Heart right ventricle (tissue), 16 donors: ENCODE measurements around the gene ETNK2. TPM values are rescaled to one million over a fixed set of nuclear protein-coding genes. Genes with fewer than 3 reads are reported as not detected.
A peak's percentile ranks its signal among the peaks of the same experiment; 100 is the strongest.

Source experiments
- ATAC-seq, 8 donors: fragments of 200-7000 bp; cut with Tn5 transposase; one replicate each; pipeline ENCODE4 v1.9.1; 2020; ENCODE audit warnings: mild to moderate bottlenecking in 8 of 8, moderate library complexity in 8 of 8, moderate number of reproducible peaks in 1 of 8
- DNase-seq, 2 donors: peaks; one replicate each; pipeline ENCODE4 v3.0.0-alpha.2; 2020
- H3K27ac ChIP-seq, 10 donors: fragments of 200-600 bp; sonication (generic) in 2 of 10; one replicate each; pipeline versions ENCODE4 v1.5.0 to v1.8.0; 2020 to 2022; ENCODE audit warnings: mild to moderate bottlenecking in 3 of 10
- H3K27me3 ChIP-seq, 7 donors: fragments of 200-600 bp; one replicate each; pipeline ENCODE4 v1.8.0; 2021 to 2022; ENCODE audit warnings: mild to moderate bottlenecking in 2 of 7
- H3K36me3 ChIP-seq, 9 donors: fragments of 200-600 bp; sonication (generic) in 1 of 9; one replicate each; pipeline versions ENCODE4 v1.5.0 to v1.8.0; 2020 to 2022; ENCODE audit warnings: mild to moderate bottlenecking in 2 of 9
- H3K4me1 ChIP-seq, 9 donors: fragments of 200-600 bp; sonication (generic) in 1 of 9; one replicate each; pipeline versions ENCODE4 v1.5.0 to v1.8.0; 2020 to 2022; ENCODE audit warnings: mild to moderate bottlenecking in 4 of 9
- H3K4me3 ChIP-seq, 10 donors: fragments of 200-600 bp; sonication (generic) in 2 of 10; one replicate each; pipeline versions ENCODE4 v1.5.0 to v1.8.0; 2020 to 2022; ENCODE audit warnings: mild to moderate bottlenecking in 7 of 10, moderate library complexity in 2 of 10
- H3K9me3 ChIP-seq, 11 donors: fragments of 200-600 bp in 10 of 11; sonication (generic) in 2 of 11; one replicate each; pipeline versions ENCODE4 v1.5.0 to v1.8.0; 2013 to 2022; ENCODE audit warnings: mild to moderate bottlenecking in 2 of 11, control low read depth in 1 of 11, moderate library complexity in 1 of 11
- WGBS, 2 donors: extraction: QIAGEN DNeasy Blood & Tissue Kit; methylation state at CpG; one replicate each; pipeline ENCODE4 v1.1.7; 2013; ENCODE audit warnings: inconsistent platforms in 1 of 2; 5-methylcytosine and 5-hydroxymethylcytosine counted together
- intact Hi-C, 10 donors: fragments of 100-400 bp; cut with DNase I; formaldehyde crosslinking; loops; one replicate each; pipeline versions ENCODE4 v1.11.1 to v1.14.2; 2022
- polyA plus RNA-seq, 2 donors: library from polyadenylated mRNA; stranded (reverse); fragments of 200-250 nt; gene quantifications; one replicate each; pipeline ENCODE4 v1.2.3, GENCODE V29; 2013
- total RNA-seq, 10 donors: library from RNA; stranded (reverse); fragmentation: NEBNext Ultra II Directional in 3 of 10; extraction: Animal tissue kit (Norgen Biotek cat#: 25700) in 3 of 10; gene quantifications; one replicate each; pipeline versions ENCODE4 v1.2.1 to v1.2.4, GENCODE V29; 2021 to 2023
- TF ChIP-seq, protein P1 (sequence below), 9 donors: fragments of 200-600 bp; sonication (generic) in 2 of 9; IDR thresholded peaks; one replicate each; pipeline versions ENCODE4 v1.5.0 to v1.8.0; 2021 to 2022; ENCODE audit warnings: antibody characterized with exemption in 9 of 9, mild to moderate bottlenecking in 5 of 9, moderate library complexity in 1 of 9
- donor health status: Arrhythmogenic right ventricular cardiomyopathy.
- donor health status: ischemic (EF 13 %, LVEDD 7.1; RV severe dilation, severe dysfunction).
- donor health status: healthy with polysubstance abuse.
- donor health status: DM: no; HTN: yes; CAD: no.
- donor health status: DM: no; HTN: no; CAD: no.
- donor health status: ischemic (EF 25% LVEDD 6.9; RV normal size, moderate dysfunction).
- donor health status: ischemic (EF 25% LVEDD 5.7; RV mildly dilated, moderate dysfunction).
- donor health status: healthy.
- donor health status: DM: yes; HTN: yes; CAD: no.
- donor health status: Ischemic cardiomyopathy.
- donor health status: ischemic (EF 35%, LVEDD 5.7; RV mildly dilated, moderate dysfunction).
- donor health status: nonischemic (EF 11% LVEDD 7.7; RV severe dilation, severe dysfunction).
- donor health status: DM: yes; HTN: yes; CAD: no.
- donor health status: PGD.
- donor health status: ischemic (EF 29% LVEDD 5.4; RV normal size, mild dysfunction).
- donor health status: nonischemic (EF 23%, LVEDD 6.1; RV moderate dilation, normal function).

Gene ETNK2
- total and polyA plus RNA-seq, 12 donors, result 0.47 to 5.2 (median 2.3) TPM

DNA sequence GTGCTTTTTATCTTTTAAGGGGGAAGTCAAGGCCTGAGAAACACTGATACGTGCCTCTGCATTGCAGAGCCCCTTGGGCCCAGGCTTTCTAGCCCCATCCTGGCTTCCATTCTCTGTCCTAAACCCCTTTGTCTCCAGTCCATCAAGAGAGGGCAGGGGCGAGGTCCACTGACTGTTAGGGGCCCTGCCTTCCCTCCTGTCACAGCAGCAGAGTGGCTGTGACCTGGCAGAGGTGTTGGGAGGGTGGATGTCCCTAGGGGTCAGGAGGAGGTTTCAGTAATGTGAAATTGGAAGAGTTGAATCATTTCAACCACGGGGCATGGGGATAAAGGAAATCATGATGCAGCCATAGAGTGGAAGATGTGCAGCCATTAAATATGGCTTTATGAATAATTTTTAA, 54.9 kb downstream of the ETNK2 start:
- Histone ChIP-seq H3K36me3 (no peaks in the 10 kb centered on the region), H3K27me3 (no peaks in the 10 kb centered on the region), H3K27ac (no peak overlapping the region), H3K4me1 (peaks cover 0 to 90% (median 43%) of the 10 kb centered on the region in 9 donors), H3K9me3 (no peaks in the 10 kb centered on the region), H3K4me3 (no peak overlapping the region)
- intact Hi-C loops, result no loop called here
- no peak for DNase-seq
- ATAC-seq, result no peak
- WGBS, 2 donors, result 61 to 67% methylated on average over 3 of the region's 3 CpGs
- TF ChIP-seq, protein P1, sequence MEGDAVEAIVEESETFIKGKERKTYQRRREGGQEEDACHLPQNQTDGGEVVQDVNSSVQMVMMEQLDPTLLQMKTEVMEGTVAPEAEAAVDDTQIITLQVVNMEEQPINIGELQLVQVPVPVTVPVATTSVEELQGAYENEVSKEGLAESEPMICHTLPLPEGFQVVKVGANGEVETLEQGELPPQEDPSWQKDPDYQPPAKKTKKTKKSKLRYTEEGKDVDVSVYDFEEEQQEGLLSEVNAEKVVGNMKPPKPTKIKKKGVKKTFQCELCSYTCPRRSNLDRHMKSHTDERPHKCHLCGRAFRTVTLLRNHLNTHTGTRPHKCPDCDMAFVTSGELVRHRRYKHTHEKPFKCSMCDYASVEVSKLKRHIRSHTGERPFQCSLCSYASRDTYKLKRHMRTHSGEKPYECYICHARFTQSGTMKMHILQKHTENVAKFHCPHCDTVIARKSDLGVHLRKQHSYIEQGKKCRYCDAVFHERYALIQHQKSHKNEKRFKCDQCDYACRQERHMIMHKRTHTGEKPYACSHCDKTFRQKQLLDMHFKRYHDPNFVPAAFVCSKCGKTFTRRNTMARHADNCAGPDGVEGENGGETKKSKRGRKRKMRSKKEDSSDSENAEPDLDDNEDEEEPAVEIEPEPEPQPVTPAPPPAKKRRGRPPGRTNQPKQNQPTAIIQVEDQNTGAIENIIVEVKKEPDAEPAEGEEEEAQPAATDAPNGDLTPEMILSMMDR (IDR thresholded peaks at IDR 0.05), result no peak

DNA sequence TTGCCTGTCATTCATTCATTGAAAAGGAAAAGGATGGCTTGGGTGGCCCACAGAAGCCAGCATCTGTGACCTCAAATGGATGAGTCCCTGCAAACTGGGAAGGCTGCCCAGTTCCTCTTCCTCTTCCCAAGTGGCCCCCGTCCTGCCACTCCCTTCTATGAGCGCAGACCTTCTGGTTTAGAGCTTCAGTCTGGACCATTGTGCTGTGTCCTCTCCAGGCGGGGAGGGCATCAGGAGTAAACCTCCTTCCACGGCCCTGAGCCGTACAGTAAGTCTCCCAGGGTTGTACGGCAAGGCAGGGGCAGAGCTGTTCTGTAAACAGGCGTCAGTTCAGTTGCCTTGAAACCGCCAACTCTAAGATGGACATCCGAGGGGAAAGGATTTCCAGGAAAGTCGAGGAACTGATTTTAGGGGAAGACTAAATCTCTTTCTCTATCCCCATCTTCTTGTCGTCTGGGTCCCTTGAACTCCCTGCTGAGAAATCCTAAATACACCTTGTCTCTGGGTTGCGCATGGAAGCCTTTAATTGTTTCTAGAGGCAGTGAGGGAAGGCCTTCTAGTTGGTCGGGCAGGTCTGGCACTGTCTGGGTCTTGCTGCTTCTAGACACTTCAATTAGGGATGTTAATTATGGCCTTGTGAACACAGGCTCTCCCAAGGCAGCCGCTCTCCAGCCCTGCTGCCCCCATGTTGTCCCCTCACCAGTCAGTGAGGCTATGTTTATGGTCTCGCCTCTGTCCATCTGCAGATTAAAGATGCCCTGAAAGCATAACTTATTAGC, 56.8 kb downstream of the ETNK2 start:
- TF ChIP-seq, protein P1 (IDR thresholded peaks at IDR 0.05), result no peak
- Histone ChIP-seq H3K9me3 (no peaks in the 10 kb centered on the region), H3K4me1 (peaks cover 0 to 90% (median 41%) of the 10 kb centered on the region in 9 donors), H3K4me3 (no peak overlapping the region), H3K27me3 (no peaks in the 10 kb centered on the region), H3K36me3 (no peaks in the 10 kb centered on the region), H3K27ac (peak overlapping the region in 4 of 10 donors; percentile 22 to 62 (median 37))
- ATAC-seq, result peak in 7 of 8 donors; percentile 43 to 80 (median 65)
- WGBS, 2 donors, result 68% methylated on average over 15 of the region's 15 CpGs
- peak in 1 of 2 donors; percentile 39 for DNase-seq
- intact Hi-C loops, result loop anchor here in 1 of 10 donors (2.0 kb wide), 1 partner anchor 20 kb away; no protein-coding TSS in a partner anchor

DNA sequence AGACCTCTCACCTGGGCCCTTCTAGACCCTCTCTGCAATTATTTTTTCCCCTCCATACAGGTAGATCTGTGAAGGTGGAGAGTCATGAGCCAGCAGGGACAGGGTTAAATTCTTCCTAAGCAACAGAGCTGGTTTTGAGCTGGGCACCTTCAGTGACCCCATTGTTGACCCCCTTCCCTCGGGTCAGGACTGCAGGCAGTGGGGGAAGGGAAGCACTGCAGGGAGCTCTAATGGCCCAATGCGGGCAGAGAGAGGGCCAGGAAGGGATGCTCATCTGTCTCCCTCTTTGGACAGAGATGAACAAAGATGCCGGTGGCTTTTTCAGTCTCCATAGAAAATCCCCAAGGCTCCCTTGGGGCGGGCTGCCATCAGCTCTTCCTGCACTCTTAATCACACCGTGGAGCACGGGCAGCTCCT, 57.5 kb downstream of the ETNK2 start:
- Histone ChIP-seq H3K36me3 (no peaks in the 10 kb centered on the region), H3K4me1 (peaks cover 0 to 90% (median 48%) of the 10 kb centered on the region in 9 donors), H3K27ac (peak overlapping the region in 3 of 10 donors; percentile 33 to 62 (median 34)), H3K27me3 (no peaks in the 10 kb centered on the region), H3K9me3 (no peaks in the 10 kb centered on the region), H3K4me3 (no peak overlapping the region)
- TF ChIP-seq, protein P1 (IDR thresholded peaks at IDR 0.05), result no peak
- ATAC-seq (peak in 5 of 8 donors; percentile 6 to 41 (median 18)), DNase-seq (no peak)
- WGBS, 2 donors, result 32 to 46% methylated on average over 6 of the region's 6 CpGs
- intact Hi-C loops, result loop anchor here in 1 of 10 donors (2.0 kb wide), 1 partner anchor 20 kb away; no protein-coding TSS in a partner anchor

DNA sequence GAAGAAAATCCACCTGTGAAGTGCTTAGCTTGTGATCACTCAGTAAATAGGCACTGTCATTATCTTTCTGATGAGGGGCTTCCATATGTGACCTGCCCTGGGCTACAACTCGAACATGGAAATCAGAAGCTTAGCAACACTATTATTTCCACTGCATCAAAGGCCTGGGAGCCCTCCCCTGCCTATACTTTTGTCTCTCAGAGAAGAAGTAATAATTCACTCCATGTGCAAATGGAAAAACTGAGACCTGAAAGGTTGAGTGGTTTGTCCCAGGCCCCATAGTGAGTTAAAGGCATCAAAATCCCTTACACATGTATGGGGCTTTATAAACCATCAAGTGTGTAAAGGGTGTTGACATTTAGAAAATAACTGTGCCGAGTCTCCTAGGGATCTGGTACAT, 58.1 kb downstream of the ETNK2 start:
- 50 to 55% methylated on average over 2 of the region's 2 CpGs for WGBS, 2 donors
- DNase-seq, result no peak

More for the DNA sequence above, 58.1 kb downstream of the ETNK2 start:
- Histone ChIP-seq H3K36me3 (no peaks in the 10 kb centered on the region), H3K4me1 (peaks cover 1 to 92% (median 53%) of the 10 kb centered on the region in 9 donors), H3K27ac (peak overlapping the region in 3 of 10 donors; percentile 16 to 62 (median 34)), H3K9me3 (no peaks in the 10 kb centered on the region), H3K4me3 (no peak overlapping the region), H3K27me3 (no peaks in the 10 kb centered on the region)
- intact Hi-C loops, result loop anchor here in 1 of 10 donors (2.0 kb wide), 1 partner anchor 19 kb away; no protein-coding TSS in a partner anchor
- ATAC-seq, result no peak
- TF ChIP-seq, protein P1 (IDR thresholded peaks at IDR 0.05), result no peak
